B cell (primary cell): ENCODE measurements around the gene CSF1. TPM values are rescaled to one million over a fixed set of nuclear protein-coding genes. Genes with fewer than 3 reads are reported as not detected.
A peak's percentile ranks its signal among the peaks of the same experiment; 100 is the strongest.

Source experiments
- ATAC-seq: fragments of 200-7000 bp; cut with Tn5 transposase; one replicate; pipeline ENCODE4 v1.10.0; 2021; ENCODE audit warnings: low read depth, mild to moderate bottlenecking, moderate number of reproducible peaks, moderate library complexity
- CTCF ChIA-PET: fragments of 350-600 bp; sonication (Branson Sonifier 250); formaldehyde crosslinking; loops from one replicate; lab custom pipeline; 2021; ENCODE audit warnings: antibody characterized with exemption, inconsistent platforms; lab: Charles Lee
- POLR2A ChIA-PET: fragments of 350-600 bp; sonication (Branson Sonifier 250); formaldehyde crosslinking; loops from one replicate; lab custom pipeline; 2021; ENCODE audit warnings: antibody characterized with exemption; lab: Charles Lee
- DNase-seq: peaks from one replicate; pipeline ENCODE4 v3.0.0; 2013
- H2AFZ ChIP-seq: 2 replicates; pipeline ENCODE4 v1.6.1; 2012; ENCODE audit warnings: mild to moderate bottlenecking, low read depth, low read length; ENCODE audit not compliant: insufficient read depth, poor library complexity, severe bottlenecking
- H3K27ac ChIP-seq, 2 donors: 1 replicate in 1 of 2; 2 replicates in 1 of 2; pipeline ENCODE4 v1.5.1; 2012 to 2013; ENCODE audit warnings: low read length in 2 of 2, mild to moderate bottlenecking in 2 of 2, moderate library complexity in 1 of 2
- H3K27me3 ChIP-seq, 4 experiments: fragments of 200-600 bp in 1 of 4; sonication (generic) in 1 of 4; replicated peaks in 1 of 4; 1 replicate in 2 of 4; 2 replicates in 2 of 4; pipeline versions ENCODE4 v1.6.1 to v1.7.0; 2013 to 2016; ENCODE audit warnings: low read length in 3 of 4, mild to moderate bottlenecking in 2 of 4, mixed read lengths in 1 of 4, moderate library complexity in 1 of 4; ENCODE audit not compliant: insufficient read depth in 4 of 4, control insufficient read depth in 3 of 4; ENCODE audit errors: control extremely low read depth in 1 of 4
- H3K36me3 ChIP-seq, 2 experiments: replicated peaks in 1 of 2; 1 replicate in 1 of 2; 2 replicates in 1 of 2; pipeline versions ENCODE4 v1.6.1 to v1.7.1; 2013; ENCODE audit warnings: low read length in 1 of 2; ENCODE audit not compliant: insufficient read depth in 2 of 2, control insufficient read depth in 1 of 2; ENCODE audit errors: control extremely low read depth in 1 of 2, extremely low read depth in 1 of 2
- H3K4me1 ChIP-seq, 2 donors: fragments of 200-600 bp in 1 of 2; sonication (generic) in 1 of 2; 1 replicate in 1 of 2; 2 replicates in 1 of 2; pipeline versions ENCODE4 v1.5.1 to v1.6.1; 2013 to 2017; ENCODE audit warnings: low read length in 2 of 2; ENCODE audit not compliant: control insufficient read depth in 2 of 2, insufficient read depth in 2 of 2
- H3K4me2 ChIP-seq: replicated peaks from 2 replicates; pipeline ENCODE3; 2012; ENCODE audit warnings: mild to moderate bottlenecking, low read depth, low read length; ENCODE audit not compliant: poor library complexity, severe bottlenecking
- H3K4me3 ChIP-seq, 5 experiments: fragments of 200-600 bp in 1 of 5; sonication (generic) in 1 of 5; 1 replicate in 3 of 5; 2 replicates in 2 of 5; pipeline versions ENCODE4 v1.5.1 to v1.7.0; 2011 to 2016; ENCODE audit warnings: low read length in 4 of 5, mild to moderate bottlenecking in 4 of 5, low read depth in 2 of 5, control low read depth in 1 of 5, moderate library complexity in 1 of 5; ENCODE audit not compliant: insufficient read depth in 1 of 5; ENCODE audit errors: control extremely low read depth in 1 of 5, extremely low read depth in 1 of 5
- H3K79me2 ChIP-seq: fragments of 200-600 bp; sonication (generic); one replicate; pipeline ENCODE4 v1.6.0; 2016; ENCODE audit warnings: low read length; ENCODE audit not compliant: control insufficient read depth, insufficient read depth
- H3K9ac ChIP-seq: fragments of 200-600 bp; sonication (generic); 2 replicates; pipeline ENCODE4 v1.6.1; 2017; ENCODE audit warnings: mild to moderate bottlenecking, low read length, moderate library complexity
- H3K9me3 ChIP-seq, 3 donors: one replicate each; pipeline versions ENCODE4 v1.6.1 to v1.7.1; 2013; ENCODE audit warnings: low read length in 2 of 3; ENCODE audit not compliant: control insufficient read depth in 2 of 3, insufficient read depth in 1 of 3; ENCODE audit errors: control extremely low read depth in 1 of 3
- H4K20me1 ChIP-seq: 2 replicates; pipeline ENCODE4 v1.6.0; 2012; ENCODE audit warnings: mild to moderate bottlenecking, low read length; ENCODE audit not compliant: insufficient read depth, control insufficient read depth, poor library complexity, severe bottlenecking
- H3K27ac Mint-ChIP-seq: one replicate; pipeline ENCODE4 v1.8.0; 2021; ENCODE audit warnings: mixed read lengths
- H3K27me3 Mint-ChIP-seq: one replicate; pipeline ENCODE4 v1.8.0; 2021; ENCODE audit warnings: mixed read lengths
- H3K4me1 Mint-ChIP-seq: one replicate; pipeline ENCODE4 v1.8.0; 2021; ENCODE audit warnings: mixed read lengths
- H3K4me3 Mint-ChIP-seq: one replicate; pipeline ENCODE4 v1.8.0; 2021; ENCODE audit warnings: mixed read lengths
- H3K9me3 Mint-ChIP-seq: one replicate; pipeline ENCODE4 v1.8.0; 2022; ENCODE audit warnings: mixed read lengths; ENCODE audit not compliant: insufficient read depth
- CTCF ChIP-seq: fragments of 200-600 bp; IDR thresholded peaks from one replicate; pipeline ENCODE4 v1.8.0; 2022; ENCODE audit warnings: antibody characterized with exemption, mild to moderate bottlenecking
- EZH2 ChIP-seq: IDR thresholded peaks from 2 replicates; pipeline ENCODE4 v1.6.1; 2012; ENCODE audit warnings: borderline replicate concordance, low read depth, mild to moderate bottlenecking, moderate library complexity, low read length; ENCODE audit not compliant: insufficient read depth, poor library complexity, severe bottlenecking
- WGBS: methylation state at CpG from one replicate; pipeline ENCODE4 v1.1.5; 2013; ENCODE audit warnings: missing lambda C conversion rate; ENCODE audit not compliant: insufficient coverage; 5-methylcytosine and 5-hydroxymethylcytosine counted together
- intact Hi-C: fragments of 100-400 bp; cut with micrococcal nuclease; formaldehyde crosslinking; loops from one replicate; pipeline ENCODE4 v1.10.0; 2022
- polyA plus RNA-seq: library from polyadenylated mRNA; depleted of rRNA; stranded (reverse); fragments of >200 nt; gene quantifications from 2 replicates; pipeline ENCODE4 v1.2.3, GENCODE V29; 2012
- total RNA-seq, 2 donors: library from RNA; stranded (reverse); fragments of 120-200 nt in 1 of 2; gene quantifications; 1 replicate in 1 of 2; 2 replicates in 1 of 2; pipeline versions ENCODE4 v1.2.3 to v1.2.4, GENCODE V29; 2013 to 2022

Gene CSF1
- total and polyA plus RNA-seq, 2 donors (not counting 1 experiment from before 2014, with no cell fraction given), result 0.55 to 4.2 TPM

- H3K4me1 Mint-ChIP-seq, result peaks cover 49% of the 10 kb centered on the region
- Histone ChIP-seq H3K27me3 (peaks cover 0 to 9% (median 0%) of the 10 kb centered on the region in 4 experiments), H2AFZ (no peak overlapping the region), H3K4me1 (peaks cover 34 to 41% of the 10 kb centered on the region in 2 donors), H3K79me2 (no peaks in the 10 kb centered on the region), H3K4me3 (no peak overlapping the region), H3K36me3 (no peaks in the 10 kb centered on the region), H3K27ac (no peak overlapping the region), H3K9ac (no peak overlapping the region), H3K4me2 (no peak overlapping the region), H3K9me3 (no peaks in the 10 kb centered on the region), H4K20me1 (no peaks in the 10 kb centered on the region)
- H3K27ac Mint-ChIP-seq, result peak overlapping the region; percentile 11
- H3K9me3 Mint-ChIP-seq, result no peaks in the 10 kb centered on the region
- ChIA-PET CTCF (interaction anchor here (2.3 kb wide), 1 partner anchor 99 kb away, joined by 11 read pairs; the partner anchor contains the start of gene AHCYL1), POLR2A (no interaction called here)
- peak overlapping the region; percentile 13 for H3K4me3 Mint-ChIP-seq
- intact Hi-C loops, result no loop called here
- peaks cover 3% of the 10 kb centered on the region for H3K27me3 Mint-ChIP-seq
- DNase-seq (no peak), ATAC-seq (no peak)
- TF ChIP-seq CTCF (no peak), EZH2 (no peak)
- 90% methylated on average over 2 of the region's 3 CpGs for WGBS
Observed at GRCh38 chr1:109885589-109885988, 25.1 kb upstream of the CSF1 start.

DNA sequence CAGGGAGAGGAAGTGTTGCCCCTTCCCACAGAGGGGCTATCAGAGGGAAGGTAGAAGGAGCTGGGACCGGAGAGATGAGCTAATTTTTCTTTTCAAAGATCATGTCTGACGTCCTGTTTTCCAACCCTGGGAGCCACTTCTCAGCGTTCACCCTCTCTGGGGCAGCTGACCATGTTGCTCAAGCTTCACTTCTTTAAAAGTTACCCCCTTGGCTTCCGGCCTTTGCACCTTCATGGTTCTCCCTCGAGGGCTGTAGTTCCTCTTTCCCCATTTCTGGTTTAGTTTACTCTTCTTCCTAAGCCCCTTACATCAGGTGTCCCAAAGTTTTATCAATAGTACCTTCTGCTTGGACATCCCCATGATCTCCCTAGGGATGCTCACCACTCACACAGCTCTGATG, 23.8 kb upstream of the CSF1 start:
- DNase-seq, result peak; percentile 83
- peak overlapping the region; percentile 93 for H3K27ac Mint-ChIP-seq
- TF ChIP-seq EZH2 (no peak), CTCF (no peak)
- intact Hi-C loops, result loop anchor here (1.0 kb wide), 1 partner anchor 19 kb away; no protein-coding TSS in a partner anchor
- H3K9ac ChIP-seq, result peak overlapping the region; percentile 35
- peak overlapping the region; percentile 65 for H3K4me2 ChIP-seq
- H3K9me3 Mint-ChIP-seq, result no peaks in the 10 kb centered on the region
- peaks cover 55% of the 10 kb centered on the region for H3K4me1 Mint-ChIP-seq
- ChIA-PET CTCF (interaction anchor here (0.7 to 2.2 kb wide), 4 partner anchors 9 to 110 kb away, joined by 3 to 11 read pairs (median 5); partner anchors contain the start of gene AHCYL1), POLR2A (interaction anchor here (0.5 to 1.1 kb wide), 3 partner anchors 9 to 461 kb away, joined by 3 read pairs; partner anchors contain the start of gene PSMA5)
- peak; percentile 89 for ATAC-seq
- H3K9me3 ChIP-seq, result no peaks in the 10 kb centered on the region
- peak overlapping the region in 3 of 5 experiments; percentile 16 to 49 (median 17) for H3K4me3 ChIP-seq
- no peaks in the 10 kb centered on the region for H4K20me1 ChIP-seq
- no peaks in the 10 kb centered on the region for H3K79me2 ChIP-seq
- 0% methylated on average over 4 of the region's 5 CpGs for WGBS
- peaks cover 0 to 15% (median 0%) of the 10 kb centered on the region in 4 experiments for H3K27me3 ChIP-seq
- H3K4me3 Mint-ChIP-seq, result peak overlapping the region; percentile 70
- no peaks in the 10 kb centered on the region for H3K36me3 ChIP-seq
- peak overlapping the region; percentile 36 for H2AFZ ChIP-seq
- H3K4me1 ChIP-seq, result peaks cover 34 to 41% of the 10 kb centered on the region in 2 donors
- peak overlapping the region; percentile 74 for H3K27ac ChIP-seq
- H3K27me3 Mint-ChIP-seq, result peaks cover 7% of the 10 kb centered on the region
